ENCODE results near the gene INO80C.

The INO80C gene

DNA sequence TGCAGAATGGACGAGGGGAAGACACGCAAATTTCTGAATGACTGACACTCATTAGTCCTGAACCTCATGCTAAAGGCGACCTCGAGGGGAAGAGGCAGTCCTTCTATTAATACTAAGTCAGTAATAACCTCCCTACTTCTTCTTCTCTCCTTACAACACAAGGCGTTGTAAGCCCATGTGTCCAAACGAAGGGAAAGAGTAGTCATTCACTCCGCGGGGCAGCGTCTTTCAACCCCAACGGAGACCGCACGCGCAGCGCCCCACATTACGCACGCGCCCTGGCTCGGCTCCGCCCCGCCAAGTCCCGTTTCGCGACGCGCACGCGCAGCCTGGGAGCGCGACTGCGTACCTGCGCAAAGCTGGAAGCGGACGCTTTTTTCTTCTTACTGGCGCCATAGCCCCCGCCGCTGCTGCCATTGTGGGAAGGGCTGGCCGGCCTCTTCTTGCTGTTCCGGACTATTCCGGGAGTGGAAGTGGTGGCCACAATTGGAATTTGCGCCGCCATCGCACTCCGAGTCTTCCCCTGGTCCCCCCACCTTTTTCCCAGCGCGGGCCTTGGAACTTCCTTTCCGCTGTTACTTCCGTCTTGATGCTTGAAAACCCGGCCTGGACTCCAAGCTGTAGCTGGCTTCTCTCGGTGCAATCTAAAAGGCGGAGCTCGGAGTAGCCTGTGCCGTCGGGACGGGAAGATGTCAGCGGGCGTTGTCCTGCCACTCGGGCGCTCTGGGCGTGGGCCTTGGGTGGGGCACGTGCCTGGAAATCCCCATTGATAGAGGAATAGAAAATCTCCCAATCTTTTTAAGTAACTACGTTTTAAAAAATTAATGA, at the start of gene INO80C:
Gene INO80C, minus strand, starts transcription at position 591 of the 828 bp plus-strand sequence. Its CDS starts 86 bp downstream, at position 505.
- peak; percentile 74 to 89 (median 86) for DNase-seq (ENCODE audit: low read depth in 3 of 3, low spot score in 1 of 3)

- no peak for DNase-seq (ENCODE audit: low read depth in 3 of 3, low spot score in 1 of 3)
Measured at GRCh38 chr18:35547008-35547605, 49.3 kb upstream of the INO80C start.

DNA sequence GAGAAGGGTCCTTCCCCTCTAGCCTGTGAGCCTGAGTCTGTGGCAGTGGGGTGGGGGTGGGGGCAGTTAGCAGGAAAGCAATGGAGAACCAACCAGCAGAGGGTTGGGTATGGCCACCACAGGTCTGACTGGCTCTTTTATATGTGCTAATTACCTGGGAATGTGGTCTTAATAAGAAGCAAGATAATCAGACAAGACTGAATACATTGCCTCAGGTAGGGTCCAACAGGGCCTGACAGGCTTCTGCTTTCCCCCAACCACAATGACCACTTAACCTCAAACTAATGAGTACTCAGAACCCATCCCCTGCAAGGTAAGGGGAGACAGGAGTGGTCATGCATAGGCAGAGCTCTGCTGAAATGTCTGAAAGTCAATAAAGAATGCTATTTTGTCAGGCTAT, 44.6 kb upstream of the INO80C start:
- no peak for DNase-seq (ENCODE audit: low read depth in 3 of 3, low spot score in 1 of 3)

DNA sequence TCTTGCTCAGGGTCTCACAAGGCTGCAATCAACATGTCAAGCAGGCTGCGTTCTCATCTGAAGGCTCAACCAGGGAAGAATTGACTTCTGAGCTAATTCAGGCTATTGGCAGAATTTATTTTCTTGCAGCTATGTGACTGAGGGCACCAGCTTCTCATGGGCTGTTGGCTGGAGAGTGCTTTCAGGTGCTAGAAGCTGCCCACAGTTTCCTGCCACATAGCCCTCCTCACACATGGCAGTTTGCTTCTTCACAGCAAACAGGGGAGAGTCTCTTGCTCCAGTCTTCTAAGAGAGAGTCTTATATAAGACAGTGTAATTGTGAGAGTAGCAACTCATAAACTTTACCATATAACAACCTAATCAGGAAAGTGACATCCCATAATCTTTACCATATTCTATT, 37.5 kb upstream of the INO80C start:
- no peak for DNase-seq (ENCODE audit: low read depth in 3 of 3, low spot score in 1 of 3)

GRCh38 chr18:35533916-35534405, 36.2 kb upstream of the INO80C start:
- DNase-seq (ENCODE audit: low read depth in 3 of 3, low spot score in 1 of 3) = no peak

DNA sequence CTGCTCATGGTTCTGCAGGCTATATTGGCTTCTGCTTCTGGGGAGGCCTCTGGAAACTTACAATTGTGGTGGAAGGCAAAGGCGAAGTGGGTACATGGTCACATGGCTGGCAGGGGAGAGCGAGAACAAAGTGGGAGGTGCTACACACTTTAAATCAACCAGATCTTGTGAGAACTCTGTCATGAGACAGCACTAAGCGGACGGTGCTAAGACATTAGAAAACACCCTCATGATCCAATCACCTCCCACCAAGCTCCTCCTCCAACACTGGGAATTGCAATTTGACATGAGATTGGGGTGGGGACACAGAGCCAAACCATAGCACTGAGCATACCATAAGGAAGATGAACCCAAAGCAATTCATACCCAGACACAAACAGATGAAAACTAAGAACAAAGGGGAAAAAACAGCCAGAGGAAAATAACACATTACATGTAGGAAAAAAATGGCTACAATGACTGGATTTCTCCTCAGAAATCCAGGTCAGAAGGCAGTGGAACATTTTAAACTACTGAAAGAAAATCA, 31.1 kb upstream of the INO80C start:
- no peak for DNase-seq (ENCODE audit: low read depth in 3 of 3, low spot score in 1 of 3)

DNA sequence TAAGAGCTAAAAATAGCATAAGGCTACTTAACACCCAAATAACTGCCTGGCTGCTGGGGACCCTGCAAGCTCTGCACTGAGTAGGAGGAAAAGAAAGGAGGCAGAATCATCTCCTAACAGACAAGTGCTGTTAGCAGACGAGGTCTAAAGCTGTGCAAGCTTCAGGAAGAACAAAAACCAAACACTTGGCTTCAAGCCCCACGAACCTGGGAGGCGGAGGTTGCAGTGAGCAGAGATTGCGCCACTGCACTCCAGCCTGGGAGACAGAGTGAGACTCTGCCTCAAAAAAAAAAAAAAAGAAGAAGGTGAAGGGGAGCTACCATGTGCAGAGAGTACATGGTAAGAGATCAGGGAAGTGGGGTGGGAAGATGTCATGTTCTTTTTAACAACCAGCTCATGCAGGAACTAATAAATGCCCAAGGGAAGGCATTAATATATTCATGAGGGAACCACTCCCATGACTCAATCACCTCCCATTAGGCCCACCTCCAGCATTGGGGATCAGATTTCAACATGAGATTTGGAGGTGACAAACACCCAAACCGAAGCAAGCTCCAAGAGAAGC, 28.8 kb upstream of the INO80C start:
- DNase-seq (ENCODE audit: low read depth in 3 of 3, low spot score in 1 of 3) = no peak

- DNase-seq (ENCODE audit: low read depth in 3 of 3, low spot score in 1 of 3) = no peak
Measured at GRCh38 chr18:35525795-35526494, 28.2 kb upstream of the INO80C start.

DNA sequence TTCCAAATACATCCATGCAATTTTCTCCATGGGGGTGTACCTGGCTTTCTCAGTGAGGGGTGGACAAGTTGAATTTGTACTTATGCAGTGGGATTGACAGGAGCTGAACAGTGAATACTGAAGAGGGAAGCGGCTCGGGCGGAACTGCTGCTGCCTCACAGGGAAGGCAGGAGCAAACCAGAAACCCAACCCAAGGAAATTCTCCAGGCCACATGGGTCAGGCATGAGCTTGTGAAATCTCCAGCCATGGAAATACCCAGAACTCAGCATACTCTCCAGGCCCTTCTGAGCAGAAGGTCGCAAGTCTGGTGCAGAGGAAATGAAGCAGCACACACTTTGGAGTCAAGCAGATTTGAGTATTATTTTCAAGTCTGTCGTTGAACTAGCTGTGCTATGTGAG, 26.5 kb upstream of the INO80C start:
- no peak for DNase-seq (ENCODE audit: low read depth in 3 of 3, low spot score in 1 of 3)

- no peak for DNase-seq (ENCODE audit: low read depth in 3 of 3, low spot score in 1 of 3)
Measured at GRCh38 chr18:35522130-35522959, 24.6 kb upstream of the INO80C start.

DNA sequence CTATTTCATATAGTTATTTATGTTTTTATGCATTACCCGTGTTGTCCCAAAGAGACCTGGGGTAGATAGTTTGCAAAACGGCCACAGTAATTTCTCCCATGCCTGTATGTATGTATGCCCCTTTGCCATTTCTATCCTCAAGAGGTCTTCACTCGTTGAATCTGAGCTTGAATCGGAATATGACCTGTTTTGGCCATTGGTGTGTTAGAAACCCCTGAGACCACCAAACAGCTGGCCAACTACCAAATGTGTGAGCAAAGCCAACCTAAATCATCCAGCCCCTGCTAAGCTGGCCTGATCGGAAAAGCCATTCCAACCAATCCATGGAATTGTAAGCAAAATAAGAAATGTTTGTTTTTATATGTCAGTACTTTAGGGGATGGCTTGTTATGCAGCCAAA, 23.4 kb upstream of the INO80C start:
- DNase-seq (ENCODE audit: low read depth in 3 of 3, low spot score in 1 of 3) = no peak

DNA sequence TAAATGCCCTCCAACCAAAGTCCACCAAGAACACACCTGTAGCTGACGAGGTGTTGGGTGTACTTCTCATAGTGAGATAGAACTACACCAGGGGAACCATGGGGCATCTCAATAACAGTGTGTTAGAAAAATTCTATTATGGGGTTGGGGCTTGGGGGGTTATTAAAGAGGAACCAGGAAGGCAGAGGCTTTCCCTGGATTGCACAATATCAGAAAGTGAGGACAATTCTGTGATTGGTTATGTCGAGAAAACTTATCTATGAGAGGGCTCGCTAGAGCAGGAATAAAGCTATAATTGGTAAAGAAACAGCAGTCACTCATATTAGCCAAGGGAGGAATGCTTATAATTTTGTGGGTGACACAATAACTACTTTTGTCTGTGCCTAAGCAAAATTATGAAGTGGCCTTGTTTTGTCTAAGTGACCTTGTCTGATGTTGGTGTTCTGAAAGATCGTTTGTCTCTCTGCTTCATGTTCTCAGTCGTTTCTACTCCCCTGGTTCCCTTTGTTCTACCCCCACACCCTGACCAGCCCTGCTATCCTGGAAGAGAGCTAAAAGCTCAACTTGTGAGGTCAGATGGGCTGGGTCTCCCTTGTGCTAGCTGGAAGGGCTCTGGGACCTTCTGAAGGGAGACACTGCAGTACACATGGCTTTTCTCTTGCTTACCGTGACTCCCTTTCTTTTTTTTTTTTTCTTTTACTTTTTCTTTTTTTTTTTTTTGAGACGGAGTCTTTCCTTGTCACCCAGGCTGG, 21.6 kb upstream of the INO80C start:
- no peak for DNase-seq (ENCODE audit: low read depth in 3 of 3, low spot score in 1 of 3)

- DNase-seq (ENCODE audit: low read depth in 3 of 3, low spot score in 1 of 3) = no peak
Measured at GRCh38 chr18:35517715-35518114, 20.0 kb upstream of the INO80C start.

DNA sequence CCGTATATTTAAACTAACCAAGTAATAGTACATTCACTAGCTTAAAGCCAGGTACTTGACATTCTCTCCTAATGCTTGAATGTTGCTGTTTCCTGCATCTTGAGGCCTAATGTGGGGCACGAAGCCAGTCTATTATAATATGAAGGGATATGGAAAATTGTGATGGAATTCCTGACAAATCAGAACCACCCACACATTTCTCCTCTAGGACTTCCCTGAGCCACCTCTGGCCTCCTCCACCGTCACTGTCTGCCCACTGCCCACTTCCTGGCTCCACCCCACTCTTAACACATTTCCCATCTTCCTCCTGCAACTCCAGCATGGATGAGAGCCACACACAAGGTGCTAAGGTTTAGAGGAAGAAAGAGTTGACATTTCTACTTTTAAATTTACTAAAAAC, 19.0 kb upstream of the INO80C start:
- DNase-seq (ENCODE audit: low read depth in 3 of 3, low spot score in 1 of 3) = no peak

GRCh38 chr18:35516351-35516750, 18.6 kb upstream of the INO80C start:
- DNase-seq (ENCODE audit: low read depth in 3 of 3, low spot score in 1 of 3) = no peak

DNA sequence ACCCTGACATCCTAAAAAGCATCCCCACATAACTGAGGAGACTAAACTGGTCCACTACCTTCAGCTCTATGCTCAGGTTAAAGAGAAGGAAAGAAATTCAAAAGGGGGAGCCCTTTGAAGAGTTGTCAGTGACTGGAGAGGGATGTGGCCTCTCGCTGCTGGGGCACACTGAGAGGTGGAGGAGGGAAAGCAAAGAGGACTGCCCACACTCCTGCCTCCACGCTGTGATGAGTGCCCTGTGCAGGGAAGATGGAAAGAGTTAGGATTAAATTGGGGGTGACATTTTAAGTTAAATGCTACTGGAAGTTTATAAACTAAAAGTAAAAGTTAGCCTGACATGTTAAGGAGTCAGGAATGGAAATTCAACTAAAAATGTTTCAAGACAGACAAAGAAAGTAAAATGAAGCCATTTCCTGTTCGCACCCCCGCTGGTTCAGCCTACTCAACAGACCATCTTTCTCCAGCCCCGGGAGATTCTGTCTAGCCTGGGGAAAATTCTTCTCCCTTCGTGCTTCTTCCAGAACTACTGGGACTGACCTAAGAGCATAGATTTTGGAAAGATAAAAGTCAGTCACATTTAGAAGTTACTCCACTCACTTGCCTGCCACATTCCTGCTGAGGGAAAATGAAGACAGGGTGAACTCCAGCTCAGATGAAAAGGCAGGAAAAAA, 17.8 kb upstream of the INO80C start:
- no peak for DNase-seq (ENCODE audit: low read depth in 3 of 3, low spot score in 1 of 3)

DNA sequence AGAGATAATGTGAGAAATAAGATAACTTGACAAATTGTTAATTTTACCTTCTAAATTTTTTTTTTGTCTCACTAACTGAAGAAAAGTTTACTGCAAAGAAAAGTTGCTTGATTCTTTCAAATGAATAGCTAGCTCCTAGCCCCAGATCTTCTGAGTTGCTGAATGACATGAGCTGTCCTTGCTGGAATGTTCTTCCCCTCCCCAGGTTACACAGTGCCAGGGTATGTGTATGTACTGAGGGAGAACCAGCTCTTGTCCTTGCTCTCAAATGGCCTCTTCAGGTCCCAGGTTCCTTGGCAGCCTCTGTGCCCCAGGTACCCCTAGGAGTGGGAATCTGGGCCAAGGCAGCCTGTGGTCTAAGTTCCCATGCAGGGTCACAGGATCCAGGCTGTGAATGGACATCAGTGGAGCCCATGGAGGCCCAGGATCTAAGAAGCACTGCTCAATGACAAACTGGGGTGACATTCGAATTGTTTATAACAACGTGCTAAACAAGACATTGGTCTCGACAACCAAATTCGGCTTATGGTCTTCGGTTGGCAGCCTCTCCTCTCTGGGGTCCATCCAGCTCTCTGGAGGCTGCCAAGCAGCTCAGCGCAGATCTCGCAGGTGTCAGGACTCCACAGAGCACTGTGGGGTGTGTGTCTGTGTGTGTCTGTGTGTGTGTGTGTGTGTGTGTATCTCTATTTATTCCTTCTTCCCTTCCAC, 17.1 kb upstream of the INO80C start:
- DNase-seq (ENCODE audit: low read depth in 3 of 3, low spot score in 1 of 3) = no peak

- DNase-seq (ENCODE audit: low read depth in 3 of 3, low spot score in 1 of 3) = no peak
Measured at GRCh38 chr18:35514283-35514682, 16.5 kb upstream of the INO80C start.

All from stimulated activated CD4-positive, alpha-beta T cell treated with anti-CD3 and anti-CD28 coated beads, TNF-alpha, amount 100 ng/mL, for 1 hour (primary cell).